T-helper 1 cell treated with Interleukin-12 subunit alpha and Interleukin-12 subunit beta and Interleukin-4 antibody, amounts not matched to agents 30 μg/mL and 1 μg/mL, for 36 hours (primary cell): Measurements from ENCODE around the gene SFMBT2.

Experiments
- H3K27ac Mint-ChIP-seq: one replicate; pipeline ENCODE4 v1.8.0; 2021; ENCODE audit warnings: mild to moderate bottlenecking, mixed read lengths
- H3K27me3 Mint-ChIP-seq: one replicate; pipeline ENCODE4 v1.8.0; 2021; ENCODE audit warnings: low read depth, mixed read lengths
- H3K36me3 Mint-ChIP-seq: one replicate; pipeline ENCODE4 v1.8.0; 2021; ENCODE audit warnings: low read depth, mixed read lengths
- H3K4me1 Mint-ChIP-seq: one replicate; pipeline ENCODE4 v1.8.0; 2021; ENCODE audit warnings: low read depth, mixed read lengths
- H3K4me3 Mint-ChIP-seq: one replicate; pipeline ENCODE4 v1.8.0; 2021; ENCODE audit warnings: mild to moderate bottlenecking, moderate library complexity, mixed read lengths
- H3K9me3 Mint-ChIP-seq: one replicate; pipeline ENCODE4 v1.8.0; 2021; ENCODE audit warnings: mixed read lengths

Gene SFMBT2

DNA sequence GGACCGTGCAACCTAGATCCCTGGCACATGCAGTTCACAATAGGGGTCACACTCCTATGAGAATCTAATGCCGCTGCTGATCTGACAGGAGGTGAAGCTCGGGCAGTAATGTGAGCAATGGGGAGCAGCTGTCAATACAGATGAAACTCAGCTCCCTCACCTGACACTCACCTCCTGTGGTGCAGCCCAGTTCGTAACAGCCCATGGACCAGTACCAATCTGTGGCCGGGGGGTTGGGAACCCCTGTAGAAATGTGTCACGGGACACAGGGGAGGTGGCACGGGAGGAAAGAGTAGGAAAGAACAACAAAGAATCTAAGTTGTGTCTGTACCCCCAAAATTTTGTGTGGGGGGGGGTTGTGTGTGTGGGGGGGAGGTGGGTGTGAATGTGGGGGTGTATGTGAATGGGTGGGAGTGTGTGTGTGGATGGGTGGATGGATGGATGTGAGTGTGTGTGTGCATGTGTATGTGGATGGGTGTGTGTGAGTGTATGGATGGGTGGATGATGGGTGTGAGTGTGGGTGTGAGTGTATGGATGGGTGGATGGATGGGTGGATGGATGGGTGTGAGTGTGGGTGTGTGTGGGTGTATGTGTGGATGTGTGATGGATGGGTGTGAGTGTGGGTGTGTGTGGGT lies 33.1 kb downstream of the SFMBT2 start:
- Mint-ChIP-seq H3K4me3 (no peak overlapping the region), H3K27ac (peak overlapping the region; percentile 67), H3K27me3 (no peaks in the 10 kb centered on the region), H3K4me1 (peaks cover 21% of the 10 kb centered on the region), H3K9me3 (no peaks in the 10 kb centered on the region), H3K36me3 (peaks cover 58% of the 10 kb centered on the region)

DNA sequence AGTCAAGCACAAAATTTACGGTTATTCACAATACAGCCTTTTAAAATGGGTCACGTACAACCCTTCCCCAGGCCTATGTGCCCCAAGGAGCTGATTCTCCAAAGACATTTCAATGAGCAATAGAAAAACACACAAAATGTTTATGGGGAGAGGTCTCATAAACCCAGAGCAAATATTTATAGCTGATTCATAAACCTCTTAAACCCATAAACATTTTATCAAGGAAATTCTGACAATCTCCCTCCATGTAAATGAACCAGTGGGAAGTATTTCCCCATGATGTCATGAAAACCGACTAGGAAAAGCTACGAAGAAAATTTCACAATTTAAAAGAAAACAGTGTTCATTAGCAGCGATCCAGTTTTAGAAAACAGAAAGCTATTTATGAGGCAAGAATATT lies 36.0 kb downstream of the SFMBT2 start:
- Mint-ChIP-seq H3K4me1 (peaks cover 13% of the 10 kb centered on the region), H3K27ac (no peak overlapping the region), H3K9me3 (no peaks in the 10 kb centered on the region), H3K4me3 (no peak overlapping the region), H3K27me3 (no peaks in the 10 kb centered on the region), H3K36me3 (peaks cover 57% of the 10 kb centered on the region)

DNA sequence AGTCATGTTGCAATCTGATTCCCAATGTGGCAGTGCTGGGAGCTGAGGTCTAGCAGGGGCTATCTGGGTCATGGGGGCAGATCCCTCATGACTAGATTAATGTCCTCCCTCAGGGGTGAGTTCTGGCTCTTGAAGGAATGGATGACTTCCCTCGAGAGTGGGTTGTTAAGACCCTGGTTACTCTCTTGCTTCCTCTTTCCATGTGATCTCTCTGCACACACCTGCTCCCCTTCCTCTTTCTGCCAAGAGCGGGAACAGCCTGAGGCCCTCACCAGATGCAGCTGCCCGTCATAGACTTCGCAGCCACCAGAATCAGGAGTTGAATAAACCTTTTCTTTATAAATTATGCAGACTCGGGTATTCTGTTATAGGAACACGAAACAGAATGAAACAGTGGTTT lies 37.8 kb downstream of the SFMBT2 start:
- Mint-ChIP-seq H3K4me1 (peaks cover 5% of the 10 kb centered on the region), H3K27me3 (no peaks in the 10 kb centered on the region), H3K4me3 (no peak overlapping the region), H3K27ac (no peak overlapping the region), H3K9me3 (no peaks in the 10 kb centered on the region), H3K36me3 (peaks cover 53% of the 10 kb centered on the region)

DNA sequence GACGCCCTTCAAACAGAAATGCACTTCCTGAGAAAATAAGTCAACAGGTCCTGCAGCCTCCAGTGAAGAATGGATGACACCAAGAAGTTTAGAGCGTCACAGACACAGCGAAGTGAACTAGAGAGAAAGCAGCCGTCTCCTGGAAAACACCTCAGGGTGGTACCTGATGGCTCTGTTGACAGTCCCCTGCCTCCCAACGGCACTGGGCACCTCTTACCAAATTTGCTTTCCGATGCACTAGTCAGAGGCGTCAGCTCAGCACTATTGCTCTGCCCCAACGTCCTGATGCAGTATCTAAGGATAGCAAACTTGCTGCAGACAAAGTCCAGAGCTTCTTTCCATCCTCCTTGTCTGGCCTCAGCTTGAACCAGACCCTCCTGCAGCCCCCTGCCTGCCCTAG lies 38.3 kb downstream of the SFMBT2 start:
- Mint-ChIP-seq H3K4me1 (peaks cover 5% of the 10 kb centered on the region), H3K27me3 (no peaks in the 10 kb centered on the region)

DNA sequence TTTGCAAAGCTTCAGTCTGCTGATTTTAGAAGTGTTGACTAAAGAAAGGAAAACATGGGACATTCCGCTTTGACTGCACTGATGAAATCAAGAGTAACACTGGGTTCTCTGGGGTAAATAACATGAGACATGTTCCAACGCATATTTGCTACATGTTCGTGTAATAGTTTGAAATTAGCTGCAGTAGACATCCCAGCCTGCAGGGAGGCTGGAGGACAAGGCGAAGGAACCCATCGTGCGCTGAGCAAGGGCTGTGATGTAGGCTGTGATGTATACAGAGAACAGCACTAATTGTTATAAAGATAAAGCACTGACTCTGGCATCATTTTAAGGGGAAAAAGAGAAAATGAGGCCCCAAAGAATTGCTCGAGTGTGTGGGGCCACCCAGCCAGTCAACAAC lies 40.3 kb downstream of the SFMBT2 start:
- peaks cover 8% of the 10 kb centered on the region for H3K4me1 Mint-ChIP-seq
- no peaks in the 10 kb centered on the region for H3K9me3 Mint-ChIP-seq

More for the DNA sequence above, 38.3 kb downstream of the SFMBT2 start:
- Mint-ChIP-seq H3K27ac (no peak overlapping the region), H3K9me3 (no peaks in the 10 kb centered on the region), H3K4me3 (no peak overlapping the region), H3K36me3 (peaks cover 51% of the 10 kb centered on the region)

DNA sequence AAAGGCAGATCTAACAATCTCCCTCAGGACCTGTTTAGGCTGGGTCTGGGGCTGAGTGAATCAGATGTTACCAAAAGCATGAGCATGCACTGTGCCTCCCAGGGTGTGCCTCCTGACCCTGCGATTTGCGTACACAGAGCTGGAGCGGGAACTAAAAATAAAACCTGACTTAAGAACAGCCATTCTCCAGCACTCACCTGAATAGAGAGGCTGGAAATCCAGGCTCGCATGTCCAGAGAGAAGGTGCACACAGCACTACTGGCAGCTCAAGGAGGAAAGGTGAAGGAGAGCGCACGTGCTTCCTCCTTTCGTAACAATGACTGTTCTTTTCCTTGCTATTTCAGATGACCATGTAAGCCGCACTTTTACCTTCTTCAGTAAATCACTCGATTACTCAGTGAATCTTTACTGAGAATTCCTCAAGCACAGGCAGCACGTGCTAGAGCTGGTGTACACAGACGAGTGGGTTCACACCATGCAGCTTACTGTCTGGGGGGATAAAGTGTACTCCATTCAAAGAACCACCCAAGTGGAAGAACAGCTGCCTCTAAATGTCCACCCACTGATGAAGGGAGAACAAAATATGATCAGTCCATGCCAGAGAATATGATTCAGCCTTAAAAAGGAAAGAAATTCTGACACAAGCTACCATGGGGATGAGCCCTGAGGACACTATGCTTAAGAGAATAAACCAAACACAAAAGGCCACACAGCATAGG lies 45.6 kb downstream of the SFMBT2 start:
- Mint-ChIP-seq H3K27ac (no peak overlapping the region), H3K36me3 (peaks cover 71% of the 10 kb centered on the region), H3K4me1 (peaks cover 18% of the 10 kb centered on the region), H3K27me3 (no peaks in the 10 kb centered on the region), H3K4me3 (no peak overlapping the region), H3K9me3 (peaks cover 8% of the 10 kb centered on the region)

More for the DNA sequence above, 40.3 kb downstream of the SFMBT2 start:
- Mint-ChIP-seq H3K27ac (no peak overlapping the region), H3K4me3 (no peak overlapping the region), H3K36me3 (peaks cover 50% of the 10 kb centered on the region), H3K27me3 (no peaks in the 10 kb centered on the region)

DNA sequence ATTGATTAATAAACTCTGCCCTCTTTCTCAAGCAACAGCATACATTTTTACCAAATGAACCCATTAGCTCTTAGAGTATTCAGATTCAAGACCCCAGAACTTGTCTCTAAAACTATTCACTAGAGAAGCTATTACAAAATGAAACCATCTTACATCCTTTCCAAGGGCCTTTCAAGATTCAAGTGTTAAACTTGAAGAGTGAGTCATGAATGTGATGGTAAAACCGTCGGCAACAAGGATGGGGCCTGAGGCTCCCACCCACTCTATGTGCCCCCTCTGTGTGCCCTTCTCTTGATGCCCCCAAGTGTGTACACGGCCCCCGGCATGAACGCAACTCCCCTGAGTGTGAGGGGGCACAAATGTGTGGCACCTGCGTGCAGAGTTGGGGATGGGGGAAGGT lies 46.4 kb downstream of the SFMBT2 start:
- Mint-ChIP-seq H3K27ac (no peak overlapping the region), H3K36me3 (peaks cover 74% of the 10 kb centered on the region), H3K9me3 (peaks cover 8% of the 10 kb centered on the region), H3K4me3 (no peak overlapping the region), H3K27me3 (no peaks in the 10 kb centered on the region), H3K4me1 (peaks cover 21% of the 10 kb centered on the region)

DNA sequence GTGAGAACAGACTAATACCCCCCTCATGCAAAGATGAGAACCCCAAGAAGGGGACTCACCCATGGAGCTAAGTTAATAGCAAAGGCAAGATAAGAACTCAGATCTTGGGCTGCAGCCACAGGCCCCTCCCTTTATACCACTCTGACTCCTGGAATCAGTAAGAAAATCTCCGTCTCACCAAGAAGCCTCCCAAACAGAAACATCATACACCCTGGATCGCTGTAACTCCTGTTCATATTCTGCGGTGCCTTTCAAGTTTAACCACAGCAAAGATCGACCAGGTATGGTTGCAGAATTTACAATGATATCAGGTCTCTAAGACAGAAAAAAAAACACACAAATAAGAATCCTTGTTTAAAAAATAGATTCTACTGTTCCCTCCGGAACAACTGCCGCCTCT lies 47.1 kb downstream of the SFMBT2 start:
- peaks cover 21% of the 10 kb centered on the region for H3K4me1 Mint-ChIP-seq
- H3K27ac Mint-ChIP-seq: no peak overlapping the region
- peaks cover 11% of the 10 kb centered on the region for H3K9me3 Mint-ChIP-seq
- H3K4me3 Mint-ChIP-seq: no peak overlapping the region
- peaks cover 81% of the 10 kb centered on the region for H3K36me3 Mint-ChIP-seq
- no peaks in the 10 kb centered on the region for H3K27me3 Mint-ChIP-seq

DNA sequence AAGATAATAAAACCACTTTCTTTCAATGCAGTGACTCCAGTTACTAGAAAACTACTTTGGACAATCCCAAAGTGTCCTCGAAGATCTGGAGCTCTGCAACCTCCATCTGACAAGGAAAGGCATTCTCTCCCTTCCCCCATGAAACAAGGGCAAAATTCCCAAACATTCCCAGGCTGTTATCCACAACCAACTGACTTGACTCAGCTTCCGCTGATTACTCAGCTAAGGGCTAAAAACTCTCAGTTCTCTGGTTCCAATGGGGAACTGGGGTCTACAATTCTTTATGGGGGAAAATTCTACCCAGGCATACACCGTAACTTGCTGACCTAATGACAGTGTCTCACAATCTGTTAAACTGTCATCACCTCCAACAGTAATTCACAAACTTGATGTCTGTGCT lies 48.4 kb downstream of the SFMBT2 start:
- Mint-ChIP-seq H3K27me3 (no peaks in the 10 kb centered on the region), H3K9me3 (peaks cover 16% of the 10 kb centered on the region)

DNA sequence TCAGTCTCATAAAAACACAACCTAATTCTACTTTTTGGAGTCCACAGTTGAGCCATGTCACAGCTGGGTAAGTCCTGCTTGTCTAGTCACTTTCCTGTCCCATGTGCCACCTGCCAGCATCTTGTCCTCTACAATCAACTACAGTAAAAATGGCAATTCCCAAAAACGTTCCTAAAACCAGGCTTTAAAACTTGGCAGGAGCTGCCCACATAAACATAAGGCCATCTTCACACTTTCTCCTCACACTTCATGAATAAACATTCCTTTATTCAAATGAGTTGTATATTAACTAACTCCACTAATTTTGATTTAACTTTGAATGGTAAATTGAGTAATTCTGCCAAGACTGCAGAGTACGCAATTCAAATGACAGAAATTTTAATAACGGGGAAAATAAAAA lies 49.5 kb downstream of the SFMBT2 start:
- Mint-ChIP-seq H3K4me3 (no peak overlapping the region), H3K9me3 (peaks cover 16% of the 10 kb centered on the region), H3K27ac (no peak overlapping the region), H3K4me1 (peaks cover 23% of the 10 kb centered on the region), H3K27me3 (no peaks in the 10 kb centered on the region), H3K36me3 (peaks cover 83% of the 10 kb centered on the region)

More for the DNA sequence above, 48.4 kb downstream of the SFMBT2 start:
- Mint-ChIP-seq H3K36me3 (peaks cover 79% of the 10 kb centered on the region), H3K4me3 (no peak overlapping the region), H3K4me1 (peaks cover 21% of the 10 kb centered on the region), H3K27ac (no peak overlapping the region)

DNA sequence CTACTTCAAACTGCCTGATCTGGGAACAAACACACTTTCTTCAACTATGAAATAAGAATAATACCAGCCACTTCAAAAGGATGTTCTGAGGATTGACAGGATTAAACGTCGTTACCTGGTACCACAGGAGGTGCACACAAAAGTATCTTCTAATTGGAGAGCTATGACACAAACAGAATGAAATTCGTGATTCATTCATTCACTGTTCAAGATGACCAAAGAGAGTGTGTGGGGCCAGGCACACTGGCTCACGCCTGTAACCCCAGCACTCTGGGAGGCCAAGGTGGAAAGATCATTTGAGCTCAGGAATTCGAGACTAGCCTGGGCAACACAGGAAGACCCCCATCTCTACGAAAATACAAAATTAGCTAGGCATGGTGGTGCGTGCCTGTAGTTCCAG lies 50.9 kb downstream of the SFMBT2 start:
- no peak overlapping the region for H3K27ac Mint-ChIP-seq

DNA sequence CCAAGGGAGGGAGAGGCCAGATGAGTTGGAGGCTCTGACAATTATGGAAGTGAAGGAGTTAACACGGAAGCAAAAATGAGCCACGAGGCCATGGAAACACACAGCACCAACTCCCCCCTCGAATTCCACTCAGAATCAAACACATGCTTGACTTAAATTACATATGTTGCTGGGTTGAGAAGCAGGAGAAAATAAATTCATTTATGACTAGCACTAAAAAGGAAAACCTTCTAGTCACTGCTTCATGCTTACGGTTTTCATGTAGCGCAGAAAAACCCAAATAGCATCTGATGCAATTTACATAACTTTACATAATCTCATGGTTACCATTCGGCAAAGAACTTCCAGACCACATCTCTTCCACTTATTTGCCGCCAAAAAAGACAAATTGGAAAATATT lies 51.5 kb downstream of the SFMBT2 start:
- H3K36me3 Mint-ChIP-seq: peaks cover 68% of the 10 kb centered on the region
- H3K27ac Mint-ChIP-seq: no peak overlapping the region
- H3K27me3 Mint-ChIP-seq: no peaks in the 10 kb centered on the region
- peaks cover 16% of the 10 kb centered on the region for H3K9me3 Mint-ChIP-seq
- H3K4me1 Mint-ChIP-seq: peaks cover 17% of the 10 kb centered on the region
- H3K4me3 Mint-ChIP-seq: no peak overlapping the region

More for the DNA sequence above, 50.9 kb downstream of the SFMBT2 start:
- H3K9me3 Mint-ChIP-seq: peaks cover 16% of the 10 kb centered on the region
- H3K4me1 Mint-ChIP-seq: peaks cover 20% of the 10 kb centered on the region
- H3K36me3 Mint-ChIP-seq: peaks cover 74% of the 10 kb centered on the region
- H3K4me3 Mint-ChIP-seq: no peak overlapping the region
- no peaks in the 10 kb centered on the region for H3K27me3 Mint-ChIP-seq

DNA sequence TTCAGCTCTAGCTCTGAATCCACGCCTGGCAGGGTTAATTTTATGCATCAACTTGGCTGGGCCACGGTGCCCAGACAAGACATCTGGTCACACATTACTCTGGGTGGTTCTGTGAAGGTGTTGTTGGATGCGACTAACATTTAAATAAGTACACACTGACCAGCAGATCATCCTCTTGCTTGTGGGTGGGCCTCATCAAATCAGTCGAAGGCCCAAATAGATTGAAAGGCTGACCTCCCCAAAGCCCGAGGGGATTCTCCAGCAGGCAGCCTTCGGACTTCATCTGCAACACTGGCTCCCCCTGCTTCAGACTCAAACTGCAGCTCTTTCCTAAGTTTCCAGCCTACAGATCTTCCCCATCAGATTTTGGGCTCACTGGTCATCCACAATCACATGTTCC lies 53.6 kb downstream of the SFMBT2 start:
- Mint-ChIP-seq H3K27ac (no peak overlapping the region), H3K27me3 (no peaks in the 10 kb centered on the region), H3K9me3 (peaks cover 8% of the 10 kb centered on the region), H3K4me3 (no peak overlapping the region), H3K36me3 (peaks cover 50% of the 10 kb centered on the region), H3K4me1 (peaks cover 9% of the 10 kb centered on the region)

DNA sequence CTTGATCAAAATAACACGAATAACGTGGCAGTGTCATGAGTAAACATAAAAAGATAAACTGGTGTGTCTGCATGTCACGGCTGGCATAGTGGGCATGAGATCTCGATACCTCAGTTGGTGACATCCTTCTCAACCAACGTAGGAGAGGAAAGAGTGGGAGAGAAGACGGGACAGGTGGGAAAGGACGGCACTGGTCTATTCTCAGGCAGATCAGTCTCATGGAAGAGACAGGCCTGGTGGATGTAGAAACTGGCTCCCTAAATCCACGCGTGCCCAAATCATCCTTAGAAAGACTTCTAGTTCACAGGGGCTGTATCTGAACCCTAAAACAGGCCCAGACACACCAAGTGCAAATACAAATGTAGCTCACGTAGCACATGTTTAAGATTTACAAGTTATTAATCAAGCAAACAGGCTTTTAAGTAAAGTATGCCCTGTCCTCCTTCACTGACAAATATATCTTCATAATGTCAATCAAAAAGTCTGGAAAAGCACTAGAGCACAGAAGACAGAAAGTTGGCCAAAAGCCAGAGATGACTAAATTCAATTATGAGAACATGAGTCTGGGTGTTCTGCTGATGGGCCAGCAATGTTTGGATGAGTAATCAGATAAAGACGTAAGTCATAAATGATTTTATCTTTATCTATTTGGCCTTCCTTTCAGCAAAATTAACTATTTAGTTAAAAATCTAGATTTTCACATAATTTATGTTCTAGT lies 56.3 kb downstream of the SFMBT2 start:
- H3K9me3 Mint-ChIP-seq: peaks cover 8% of the 10 kb centered on the region
- H3K27ac Mint-ChIP-seq: no peak overlapping the region
- H3K4me1 Mint-ChIP-seq: peaks cover 3% of the 10 kb centered on the region
- H3K4me3 Mint-ChIP-seq: no peak overlapping the region
- no peaks in the 10 kb centered on the region for H3K27me3 Mint-ChIP-seq
- H3K36me3 Mint-ChIP-seq: peaks cover 50% of the 10 kb centered on the region

DNA sequence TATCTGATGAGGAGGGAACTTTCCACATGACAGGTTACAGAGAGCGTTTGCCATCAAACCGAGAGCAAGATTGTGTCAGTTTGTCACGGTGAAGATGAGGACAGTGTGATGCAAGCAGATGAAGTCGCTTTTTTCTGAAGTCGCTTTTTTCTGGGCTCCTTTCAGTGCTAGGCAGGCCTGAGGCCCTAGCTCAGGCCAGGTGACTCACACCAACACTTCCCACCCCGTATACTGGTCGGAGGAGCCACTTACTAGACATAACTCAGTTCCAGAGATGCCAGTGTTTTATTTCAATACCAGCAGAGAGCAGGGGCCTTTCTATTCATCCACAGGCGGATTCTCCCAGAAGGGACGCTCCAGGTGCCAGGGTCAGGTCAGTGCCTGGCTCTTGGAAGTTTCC lies 58.9 kb downstream of the SFMBT2 start:
- Mint-ChIP-seq H3K4me1 (peaks cover 5% of the 10 kb centered on the region), H3K36me3 (peaks cover 35% of the 10 kb centered on the region), H3K27me3 (no peaks in the 10 kb centered on the region), H3K4me3 (no peak overlapping the region), H3K27ac (no peak overlapping the region), H3K9me3 (no peaks in the 10 kb centered on the region)
